Breast epithelium (tissue), 4 donors: ENCODE data around the gene SLC9A6. TPM values are rescaled to one million over a fixed set of nuclear protein-coding genes. Genes with fewer than 3 reads are reported as not detected.
A peak's percentile ranks its signal among the peaks of the same experiment; 100 is the strongest.

ENCODE experiments used
- DNase-seq, 2 donors: peaks; one replicate each; pipeline ENCODE4 v3.0.0-alpha.2; 2019; ENCODE audit warnings: low spot score in 2 of 2
- H3K27ac ChIP-seq, 2 donors: fragments of 200-600 bp; sonication (generic) in 1 of 2; one replicate each; pipeline ENCODE4 v1.5.1; 2016 to 2019; ENCODE audit warnings: mild to moderate bottlenecking in 1 of 2
- H3K27me3 ChIP-seq, 2 donors: fragments of 200-600 bp; sonication (generic) in 1 of 2; one replicate each; pipeline versions ENCODE4 v1.5.1 to v1.6.0; 2017 to 2019; ENCODE audit warnings: control low read depth in 1 of 2, mild to moderate bottlenecking in 1 of 2
- H3K36me3 ChIP-seq: fragments of 200-600 bp; one replicate; pipeline ENCODE4 v1.5.1; 2019
- H3K4me1 ChIP-seq, 2 donors: fragments of 200-600 bp; sonication (generic); one replicate each; pipeline ENCODE4 v1.5.1; 2016 to 2019; ENCODE audit warnings: control low read depth in 1 of 2
- H3K4me3 ChIP-seq, 3 donors: fragments of 200-600 bp; sonication (generic); 1 replicate in 2 of 3; 2 replicates in 1 of 3; pipeline ENCODE4 v1.5.1; 2016 to 2019; ENCODE audit warnings: mild to moderate bottlenecking in 3 of 3, moderate library complexity in 2 of 3
- H3K9me3 ChIP-seq, 2 donors: fragments of 200-600 bp; sonication (generic) in 1 of 2; one replicate each; pipeline ENCODE4 v1.5.1; 2016 to 2019; ENCODE audit warnings: control low read depth in 1 of 2
- CTCF ChIP-seq, 3 donors: fragments of 450-650 bp; IDR thresholded peaks; one replicate each; pipeline ENCODE4 v1.5.1; 2016 to 2017; ENCODE audit warnings: antibody characterized with exemption in 3 of 3, mild to moderate bottlenecking in 3 of 3, moderate library complexity in 3 of 3
- POLR2A ChIP-seq: fragments of 450-650 bp; IDR thresholded peaks from one replicate; pipeline ENCODE4 v1.6.1; 2016; ENCODE audit warnings: antibody characterized with exemption, mild to moderate bottlenecking, moderate library complexity
- POLR2AphosphoS5 ChIP-seq, 3 donors: sonication (generic); formaldehyde crosslinking; IDR thresholded peaks; one replicate each; pipeline ENCODE4 v1.6.1; 2017; ENCODE audit warnings: antibody characterized with exemption in 3 of 3
- intact Hi-C: fragments of 100-400 bp; cut with DNase I; formaldehyde crosslinking; loops from one replicate; pipeline ENCODE4 v1.15.1; 2023; ENCODE audit warnings: low total_unique reads
- total RNA-seq, 3 donors: library from RNA; depleted of rRNA; stranded (reverse); fragments of >200 nt; gene quantifications; one replicate each; pipeline ENCODE4 v1.1.0, GENCODE V29; 2016

SLC9A6 gene
- total RNA-seq, 3 donors from 2014 or later, result 12.5 to 17.1 (median 12.9) TPM

GRCh38 chrX:136025091-136025490, 39.9 kb downstream of the SLC9A6 start:
- H3K9me3 ChIP-seq, result no peaks in the 10 kb centered on the region

GRCh38 chrX:136028383-136028984, 43.2 kb downstream of the SLC9A6 start:
- Histone ChIP-seq H3K4me1 (no peaks in the 10 kb centered on the region), H3K27ac (no peak overlapping the region), H3K36me3 (no peaks in the 10 kb centered on the region), H3K27me3 (peaks cover 0 to 19% of the 10 kb centered on the region in 2 donors), H3K9me3 (no peaks in the 10 kb centered on the region), H3K4me3 (no peak overlapping the region)
- intact Hi-C loops, result no loop called here
- no peak for DNase-seq
- TF ChIP-seq POLR2AphosphoS5 (IDR thresholded peaks at IDR 0.05) (no peak), CTCF (IDR thresholded peaks at IDR 0.05) (peak in 2 of 3 donors; percentile 37 to 53), POLR2A (no peak)

More at GRCh38 chrX:136025091-136025490, 39.9 kb downstream of the SLC9A6 start:
- Histone ChIP-seq H3K27ac (no peak overlapping the region), H3K27me3 (peaks cover 0 to 8% of the 10 kb centered on the region in 2 donors), H3K4me3 (no peak overlapping the region), H3K4me1 (no peaks in the 10 kb centered on the region), H3K36me3 (no peaks in the 10 kb centered on the region)
- no peak for DNase-seq
- no peak for TF ChIP-seq POLR2AphosphoS5 (IDR thresholded peaks at IDR 0.05)
- TF ChIP-seq POLR2A, result no peak
- no peak for TF ChIP-seq CTCF (IDR thresholded peaks at IDR 0.05)
- intact Hi-C loops, result no loop called here

DNA sequence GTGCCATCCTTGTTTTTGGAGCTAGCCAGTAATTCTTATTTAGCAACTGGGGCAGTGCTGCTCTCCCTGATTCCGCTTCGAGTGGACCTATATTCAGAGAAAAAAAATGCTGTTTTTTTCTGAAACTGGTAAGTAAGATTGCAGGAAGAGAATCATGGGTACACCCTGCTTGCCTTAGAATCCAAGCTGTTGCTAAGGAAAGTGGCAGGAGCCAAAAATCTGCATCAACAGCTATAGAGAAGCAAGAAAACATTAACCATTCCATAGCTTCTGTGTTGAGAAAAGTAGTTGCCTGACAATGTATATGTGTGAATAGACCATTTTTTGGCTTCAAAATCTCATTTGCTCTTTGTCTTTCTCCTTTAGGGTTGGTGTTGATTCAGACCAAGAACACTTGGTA, 44.5 kb downstream of the SLC9A6 start:
- no peak for DNase-seq
- Histone ChIP-seq H3K4me1 (no peaks in the 10 kb centered on the region), H3K27ac (peak overlapping the region in 1 of 2 donors; percentile 1), H3K27me3 (peaks cover 0 to 19% of the 10 kb centered on the region in 2 donors), H3K36me3 (no peaks in the 10 kb centered on the region), H3K4me3 (no peak overlapping the region), H3K9me3 (no peaks in the 10 kb centered on the region)
- intact Hi-C loops, result no loop called here
- TF ChIP-seq CTCF (IDR thresholded peaks at IDR 0.05), result no peak

GRCh38 chrX:136030303-136031191, 45.3 kb downstream of the SLC9A6 start:
- Histone ChIP-seq H3K4me1 (no peaks in the 10 kb centered on the region), H3K27ac (peak overlapping the region in 1 of 2 donors; percentile 35), H3K9me3 (no peaks in the 10 kb centered on the region), H3K4me3 (no peak overlapping the region), H3K27me3 (peaks cover 0 to 19% of the 10 kb centered on the region in 2 donors), H3K36me3 (no peaks in the 10 kb centered on the region)
- TF ChIP-seq CTCF (IDR thresholded peaks at IDR 0.05) (no peak), POLR2A (no peak), POLR2AphosphoS5 (IDR thresholded peaks at IDR 0.05) (no peak)
- no peak for DNase-seq
- intact Hi-C loops, result no loop called here

DNA sequence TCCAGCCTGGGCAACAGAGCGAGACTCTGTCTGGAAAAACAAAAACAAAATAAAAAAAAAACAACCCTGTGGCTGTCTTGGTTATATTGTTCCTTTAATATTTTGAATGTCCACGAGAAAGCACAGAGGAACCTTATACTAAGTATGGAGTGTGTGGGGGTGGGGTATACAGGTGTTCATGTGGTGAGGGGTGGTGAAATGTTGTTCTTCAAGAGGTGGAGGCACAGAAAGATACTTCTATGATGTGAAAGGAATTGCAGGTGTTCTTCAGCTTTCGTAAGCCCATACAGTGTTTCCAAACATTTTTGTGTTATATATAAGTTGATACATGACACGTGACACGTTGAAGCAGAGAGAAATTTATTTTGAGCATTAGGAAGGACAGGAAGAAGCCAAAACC, 46.4 kb downstream of the SLC9A6 start:
- Histone ChIP-seq H3K36me3 (no peaks in the 10 kb centered on the region), H3K27me3 (peaks cover 0 to 19% of the 10 kb centered on the region in 2 donors), H3K4me1 (no peaks in the 10 kb centered on the region), H3K9me3 (no peaks in the 10 kb centered on the region), H3K27ac (no peak overlapping the region), H3K4me3 (no peak overlapping the region)
- TF ChIP-seq POLR2A (no peak), CTCF (IDR thresholded peaks at IDR 0.05) (no peak), POLR2AphosphoS5 (IDR thresholded peaks at IDR 0.05) (no peak)
- intact Hi-C loops, result no loop called here
- no peak for DNase-seq
